GM12878 (cell line): ENCODE results near the gene UTS2R.

ENCODE experiments used
- ASH2L ChIP-seq: fragments of 300-600, 200-600 bp; sonication (generic); IDR thresholded peaks from 2 replicates; pipeline ENCODE4 v1.6.1; 2017; ENCODE audit warnings: low read depth, mild to moderate bottlenecking, borderline replicate concordance
- ATF2 ChIP-seq: IDR thresholded peaks from 2 replicates; pipeline ENCODE4 v1.6.1; 2012; ENCODE audit warnings: low read length, inconsistent platforms
- ATF7 ChIP-seq: fragments of 450-650 bp; IDR thresholded peaks from 2 replicates; pipeline ENCODE4 v1.6.1; 2016; ENCODE audit warnings: low read depth, mild to moderate bottlenecking
- BCL11A ChIP-seq: IDR thresholded peaks from 2 replicates; pipeline ENCODE4 v1.6.1; 2011; ENCODE audit warnings: low read depth, low read length
- CBX3 ChIP-seq: fragments of 200-600 bp; sonication (generic); IDR thresholded peaks from 2 replicates; pipeline ENCODE4 v1.6.1; 2016; ENCODE audit warnings: low read depth, borderline replicate concordance
- CEBPB ChIP-seq, 2 experiments: fragments of 150-350 bp in 1 of 2; IDR thresholded peaks; 2 replicates each; pipeline ENCODE4 v1.6.1; 2012 to 2014; ENCODE audit warnings: low read depth in 2 of 2, low read length in 2 of 2, borderline replicate concordance in 1 of 2, inconsistent platforms in 1 of 2
- CTCF ChIP-seq, 3 experiments: IDR thresholded peaks in 2 of 3; conservative IDR thresholded peaks in 1 of 3; 2 replicates each; pipeline ENCODE4 v1.5.1; 2011; ENCODE audit warnings: low read depth in 3 of 3, low read length in 3 of 3, mild to moderate bottlenecking in 3 of 3, control low read depth in 2 of 3, moderate library complexity in 2 of 3, inconsistent platforms in 1 of 3, mixed read lengths in 1 of 3; ENCODE audit not compliant: control insufficient read depth in 2 of 3, insufficient read depth in 1 of 3; ENCODE audit errors: extremely low read depth in 1 of 3
- E2F4 ChIP-seq: IDR thresholded peaks from 2 replicates; pipeline ENCODE4 v1.6.1; 2012; ENCODE audit warnings: low read depth, low read length, improper control_type of control experiment
- ESRRA ChIP-seq: IDR thresholded peaks from 2 replicates; pipeline ENCODE4 v1.6.1; 2012; ENCODE audit warnings: mild to moderate bottlenecking, low read length, improper control_type of control experiment
- ETV6 ChIP-seq, 2 experiments: fragments of 450-650 bp in 1 of 2; IDR thresholded peaks in 1 of 2; conservative IDR thresholded peaks in 1 of 2; 2 replicates each; pipeline ENCODE4 v1.6.1; 2014; ENCODE audit warnings: antibody characterized with exemption in 1 of 2, borderline replicate concordance in 1 of 2, low read depth in 1 of 2, mild to moderate bottlenecking in 1 of 2, moderate library complexity in 1 of 2
- FOXK2 ChIP-seq: fragments of 450-650 bp; IDR thresholded peaks from 2 replicates; pipeline ENCODE4 v1.6.1; 2017; ENCODE audit warnings: mild to moderate bottlenecking, moderate library complexity
- NFYB ChIP-seq: IDR thresholded peaks from 2 replicates; pipeline ENCODE4 v1.6.1; 2011; ENCODE audit warnings: low read depth, mild to moderate bottlenecking, low read length, improper control_type of control experiment, moderate library complexity; ENCODE audit not compliant: insufficient read depth
- REST ChIP-seq: IDR thresholded peaks from 2 replicates; pipeline ENCODE4 v1.6.1; 2012; ENCODE audit warnings: mild to moderate bottlenecking, low read depth, low read length
- SREBF2 ChIP-seq: IDR thresholded peaks from 2 replicates; pipeline ENCODE4 v1.6.1; 2012; ENCODE audit warnings: mild to moderate bottlenecking, low read length

GRCh38 chr17:82403662-82404660, 32.4 kb downstream of the UTS2R start:
- TF ChIP-seq ATF7, result no peak
- no peak for TF ChIP-seq NFYB
- TF ChIP-seq CTCF (IDR thresholded peaks at IDR 0.05 in 2 of 3, conservative IDR thresholded peaks at IDR 0.05 in 1 of 3; ENCODE audit: control insufficient read depth in 2 of 3, extremely low read depth in 1 of 3, insufficient read depth in 1 of 3, low read depth in 3 of 3, low read length in 3 of 3), result no peak
- no peak for TF ChIP-seq ATF2
- no peak for TF ChIP-seq BCL11A
- no peak for TF ChIP-seq ASH2L
- no peak for TF ChIP-seq REST
- no peak for TF ChIP-seq ETV6 (conservative IDR thresholded peaks at IDR 0.05 in 1 of 2, IDR thresholded peaks at IDR 0.05 in 1 of 2; ENCODE audit: borderline replicate concordance in 1 of 2, low read depth in 1 of 2)
- no peak for TF ChIP-seq FOXK2
- no peak for TF ChIP-seq CEBPB (IDR thresholded peaks at IDR 0.05; ENCODE audit: borderline replicate concordance in 1 of 2, low read depth in 2 of 2, low read length in 2 of 2)
- TF ChIP-seq ESRRA, result no peak
- no peak for TF ChIP-seq SREBF2
- TF ChIP-seq E2F4, result no peak
- no peak for TF ChIP-seq CBX3
